Transverse colon (tissue), 4 donors: ENCODE results near the gene PDE4DIP.
"Not testable (repeated sequence)": the region's sequence is repeated elsewhere in the genome, so short reads cannot be mapped to it uniquely, and the experiment has no call there.

ENCODE experiments used
- CTCF ChIP-seq, 5 experiments: fragments of 200-600 bp in 3 of 5; fragments of 450-650 bp in 2 of 5; sonication (generic) in 3 of 5; IDR thresholded peaks; 1 replicate in 2 of 5; 2 replicates in 3 of 5; pipeline ENCODE4 v1.5.1; 2016 to 2017; ENCODE audit warnings: antibody characterized with exemption in 5 of 5, inconsistent platforms in 3 of 5, mild to moderate bottlenecking in 2 of 5, moderate library complexity in 1 of 5
- EP300 ChIP-seq: sonication (generic); formaldehyde crosslinking; IDR thresholded peaks from one replicate; pipeline ENCODE4 v1.6.1; 2017; ENCODE audit warnings: antibody characterized with exemption, low read depth
- POLR2AphosphoS5 ChIP-seq, 3 donors: sonication (generic); formaldehyde crosslinking; IDR thresholded peaks; one replicate each; pipeline ENCODE4 v1.6.1; 2016; ENCODE audit warnings: antibody characterized with exemption in 3 of 3

GRCh38 chr1:148862590-148862989 lies 18.4 kb downstream of the PDE4DIP start:
- TF ChIP-seq CTCF (IDR thresholded peaks at IDR 0.05); EP300; POLR2AphosphoS5 (IDR thresholded peaks at IDR 0.05): not testable (repeated sequence)
